ENCODE measurements around the gene SYNCRIP. TPM values are rescaled to one million over a fixed set of nuclear protein-coding genes. Genes with fewer than 3 reads are reported as not detected.

The SYNCRIP gene
- total and polyA plus RNA-seq, 2 of the 4 experiments (the other 2 are of a cell fraction): 50.1 to 59.3 TPM

DNA sequence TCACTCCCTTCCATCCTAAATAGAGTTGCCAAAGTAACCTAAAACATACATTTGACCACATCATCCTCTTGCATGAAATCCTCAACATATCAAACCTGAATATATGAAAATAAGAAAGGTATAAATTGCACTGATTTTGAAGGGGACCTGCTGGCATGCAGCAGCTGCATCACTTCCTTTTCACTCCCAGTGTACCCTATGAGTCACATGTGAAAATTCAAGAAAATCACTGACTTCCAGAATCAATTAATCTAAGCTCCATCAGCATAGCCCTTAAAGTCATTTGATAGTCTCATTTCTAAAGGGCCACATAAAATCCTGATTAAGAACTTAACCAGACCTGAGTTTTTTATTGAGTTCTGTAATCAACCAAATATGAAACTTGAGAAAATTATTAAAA, 73.4 kb downstream of the SYNCRIP start:
- H3K4me2 ChIP-seq (ENCODE audit: low read depth, low read length): peak overlapping the region; percentile 56; the same call in 1 of the 2 replicates
- ChIA-PET CTCF (no interaction called here), POLR2A (ENCODE audit: unreplicated experiment) (no interaction called here)
- in situ Hi-C loops (cut with MboI; ENCODE audit: low sequenced_read_pairs): no loop called here
- peak overlapping the region; percentile 33; the same call in 1 of the 2 replicates for H3K27ac ChIP-seq (ENCODE audit: insufficient read depth, low read length)
- peaks cover 7% of the 10 kb centered on the region; the same call in 1 of the 2 replicates for H3K36me3 ChIP-seq (ENCODE audit: control insufficient read depth, insufficient read depth, low read length)
- no peak overlapping the region for H2AK5ac ChIP-seq (ENCODE audit: low read depth, low read length)
- no peak overlapping the region for H3K4ac ChIP-seq (ENCODE audit: low read depth, low read length)
- H3K9ac ChIP-seq (ENCODE audit: low read depth, low read length): no peak overlapping the region
- 0 out of 2 replicates have a peak, but pooled peaks cover 4% of the 10 kb centered on the region for H3K4me1 ChIP-seq (ENCODE audit: control insufficient read depth, insufficient read depth, low read length)
- dilution Hi-C loops (cut with HindIII; ENCODE audit: low sequenced_read_pairs, unreplicated experiment): no loop called here
- BruUV-seq (replicated peaks): no TSS peak
- H3K23ac ChIP-seq (ENCODE audit: low read depth, low read length): no peak overlapping the region
- H4K20me1 ChIP-seq (ENCODE audit: insufficient read depth, low read length): no peaks in the 10 kb centered on the region
- H4K8ac ChIP-seq (ENCODE audit: low read depth in 2 of 2, low read length in 2 of 2): no peak overlapping the region
- DNase-seq: peak; percentile 73
- H2BK15ac ChIP-seq (ENCODE audit: low read depth, low read length): no peak overlapping the region
- H3K14ac ChIP-seq (replicated peaks; ENCODE audit: low read depth, low read length): no peak overlapping the region
- H3K79me1 ChIP-seq (ENCODE audit: low read depth in 1 of 2, low read length in 2 of 2): peaks cover 18 to 29% of the 10 kb centered on the region in 2 experiments
- H3K18ac ChIP-seq (ENCODE audit: low read depth, low read length): no peak overlapping the region; the same call in 1 of the 2 replicates
- H2BK5ac ChIP-seq (ENCODE audit: low read depth, low read length, poor library complexity, severe bottlenecking): no peak overlapping the region
- H2BK20ac ChIP-seq (ENCODE audit: low read depth, low read length): peak overlapping the region; percentile 3; the same call in 1 of the 2 replicates
- H4K91ac ChIP-seq (ENCODE audit: insufficient read depth, low read depth, low read length): no peak overlapping the region
- no peaks in the 10 kb centered on the region for H3K9me3 ChIP-seq (ENCODE audit: control insufficient read depth, insufficient read depth, low read length)
- no peak overlapping the region for H4K5ac ChIP-seq (ENCODE audit: low read depth, low read length)
- H3K27me3 ChIP-seq (ENCODE audit: control insufficient read depth, insufficient read depth, low read length): no peaks in the 10 kb centered on the region
- peak; percentile 64 for ATAC-seq (ENCODE audit: low read depth)
- H2AFZ ChIP-seq (replicated peaks; ENCODE audit: low read length, poor library complexity): no peak overlapping the region
- TF ChIP-seq FOS (IDR thresholded peaks at IDR 0.05; ENCODE audit: low read depth, low read length) (peak; percentile 21; the same call in 1 of the 2 replicates), RCOR1 (IDR thresholded peaks at IDR 0.05; ENCODE audit: insufficient replicate concordance, low read length) (no peak)
- no peak overlapping the region for H2BK120ac ChIP-seq (ENCODE audit: low read depth, low read length)
- H2AK9ac ChIP-seq (replicated peaks; ENCODE audit: low read depth, low read length, poor library complexity): no peak overlapping the region
- H3K9me1 ChIP-seq (ENCODE audit: insufficient read depth, low read length): no peaks in the 10 kb centered on the region
- intact Hi-C loops (cut with micrococcal nuclease): no loop called here
- no peak overlapping the region for H3K56ac ChIP-seq (ENCODE audit: extremely low read depth, insufficient read depth, low read length)
- no peak overlapping the region for H3K4me3 ChIP-seq (ENCODE audit: insufficient read depth, low read depth, low read length)

Measured in IMR-90 (cell line).